ENCODE data around the gene SLC35D2.

Gene SLC35D2

GRCh38 chr9:96304230-96304629, 79.3 kb downstream of the SLC35D2 start:
- DNase-seq: no peak

GRCh38 chr9:96302021-96302420, 81.5 kb downstream of the SLC35D2 start, which contains the start of gene HSD17B3:
HSD17B3 (minus strand) TSS chr9:96302176; CDS start chr9:96302104, 72 bp downstream.
- no peak for DNase-seq

- DNase-seq: no peak
These were observed 83.7 kb downstream of the SLC35D2 start for GRCh38 chr9:96299823-96300222.

GRCh38 chr9:96294159-96294545, 89.4 kb downstream of the SLC35D2 start:
- no peak for DNase-seq

GRCh38 chr9:96293498-96294158, 89.9 kb downstream of the SLC35D2 start:
- DNase-seq: no peak

GRCh38 chr9:96289392-96289791, 94.1 kb downstream of the SLC35D2 start:
- no peak for DNase-seq

- DNase-seq: no peak
These were observed 101.9 kb downstream of the SLC35D2 start for GRCh38 chr9:96281641-96282040.

GRCh38 chr9:96279932-96280331, 103.6 kb downstream of the SLC35D2 start:
- no peak for DNase-seq

GRCh38 chr9:96274939-96275338, 108.6 kb downstream of the SLC35D2 start:
- no peak for DNase-seq
